Mesendoderm (in vitro differentiated cells): ENCODE measurements around the gene CD53.

Experiments used
- DNase-seq: peaks from one replicate; pipeline ENCODE4 v3.0.0; 2013
- H2AK5ac ChIP-seq: 2 replicates; pipeline ENCODE4 v1.6.1; 2013; ENCODE audit warnings: low read length, inconsistent platforms
- H2BK120ac ChIP-seq: 2 replicates; pipeline ENCODE4 v1.6.1; 2013; ENCODE audit warnings: low read depth, mild to moderate bottlenecking, low read length, moderate library complexity, mixed read lengths
- H2BK15ac ChIP-seq: replicated peaks from 2 replicates; pipeline ENCODE4 v1.6.1; 2013; ENCODE audit warnings: low read depth, mild to moderate bottlenecking, moderate library complexity
- H2BK5ac ChIP-seq: 2 replicates; pipeline ENCODE4 v1.6.1; 2013; ENCODE audit warnings: low read length, inconsistent platforms
- H3K18ac ChIP-seq: 2 replicates; pipeline ENCODE4 v1.6.1; 2013; ENCODE audit warnings: mild to moderate bottlenecking, low read length, mixed read lengths
- H3K23ac ChIP-seq: one replicate; pipeline ENCODE4 v1.6.1; 2013; ENCODE audit warnings: low read length
- H3K27ac ChIP-seq: 2 replicates; pipeline ENCODE4 v1.5.1; 2013; ENCODE audit warnings: low read depth, mild to moderate bottlenecking, inconsistent platforms, low read length, moderate library complexity
- H3K27me3 ChIP-seq: 2 replicates; pipeline ENCODE4 v1.6.1; 2013; ENCODE audit warnings: low read length, control low read depth, mild to moderate bottlenecking, inconsistent platforms; ENCODE audit not compliant: insufficient read depth, poor library complexity
- H3K36me3 ChIP-seq: 2 replicates; pipeline ENCODE4 v1.6.1; 2013; ENCODE audit warnings: low read length, inconsistent platforms; ENCODE audit not compliant: control insufficient read depth, insufficient read depth
- H3K4ac ChIP-seq: one replicate; pipeline ENCODE4 v1.6.1; 2013; ENCODE audit warnings: low read depth, mild to moderate bottlenecking, low read length, moderate library complexity
- H3K4me1 ChIP-seq: 2 replicates; pipeline ENCODE4 v1.6.1; 2013; ENCODE audit warnings: low read depth, low read length, inconsistent platforms; ENCODE audit not compliant: control insufficient read depth
- H3K4me2 ChIP-seq: 2 replicates; pipeline ENCODE4 v1.6.1; 2013; ENCODE audit warnings: low read length
- H3K4me3 ChIP-seq: 2 replicates; pipeline ENCODE4 v1.5.1; 2013; ENCODE audit warnings: mild to moderate bottlenecking, low read length
- H3K56ac ChIP-seq: one replicate; pipeline ENCODE4 v1.6.1; 2013; ENCODE audit warnings: low read length
- H3K79me1 ChIP-seq: 2 replicates; pipeline ENCODE4 v1.6.1; 2013; ENCODE audit warnings: low read length, inconsistent platforms
- H3K79me2 ChIP-seq: 2 replicates; pipeline ENCODE4 v1.6.1; 2013; ENCODE audit warnings: mild to moderate bottlenecking, low read length; ENCODE audit not compliant: control insufficient read depth, insufficient read depth
- H3K9ac ChIP-seq: 2 replicates; pipeline ENCODE4 v1.6.1; 2013; ENCODE audit warnings: low read length, inconsistent platforms
- H4K5ac ChIP-seq: one replicate; pipeline ENCODE4 v1.6.1; 2013; ENCODE audit warnings: low read length
- H4K8ac ChIP-seq: one replicate; pipeline ENCODE4 v1.6.1; 2013; ENCODE audit warnings: low read depth, mild to moderate bottlenecking, control low read depth, low read length, moderate library complexity
- WGBS: extraction: QIAGEN DNeasy Blood & Tissue Kit; methylation state at CpG from one replicate; pipeline ENCODE4 v1.1.7; 2013; ENCODE audit warnings: low lambda C conversion rate, missing lambda C conversion rate; ENCODE audit not compliant: insufficient coverage; ENCODE audit errors: extremely low coverage; 5-methylcytosine and 5-hydroxymethylcytosine counted together

The CD53 gene

GRCh38 chr1:110880708-110881374 is 7.9 kb downstream of the CD53 start:
- no peak overlapping the region for H3K4ac ChIP-seq
- no peak overlapping the region for H2BK5ac ChIP-seq
- H3K18ac ChIP-seq, result no peak overlapping the region
- no peaks in the 10 kb centered on the region for H3K4me1 ChIP-seq
- H3K4me3 ChIP-seq, result no peak overlapping the region
- no peak overlapping the region for H3K9ac ChIP-seq
- no peaks in the 10 kb centered on the region for H3K79me2 ChIP-seq
- no peak overlapping the region for H2BK15ac ChIP-seq
- no peaks in the 10 kb centered on the region for H3K27me3 ChIP-seq
- no peak overlapping the region for H3K27ac ChIP-seq
- H4K5ac ChIP-seq, result no peak overlapping the region
- WGBS, result no CpG with 5 or more reads among the region's 2 CpGs
- H3K4me2 ChIP-seq, result no peak overlapping the region
- no peak overlapping the region for H2AK5ac ChIP-seq
- DNase-seq, result no peak
- no peak overlapping the region for H4K8ac ChIP-seq
- H3K36me3 ChIP-seq, result no peaks in the 10 kb centered on the region
- H3K23ac ChIP-seq, result no peak overlapping the region
- H2BK120ac ChIP-seq, result no peak overlapping the region
- no peak overlapping the region for H3K56ac ChIP-seq
- no peaks in the 10 kb centered on the region for H3K79me1 ChIP-seq

- Histone ChIP-seq H3K79me1 (no peaks in the 10 kb centered on the region), H3K79me2 (no peaks in the 10 kb centered on the region), H3K4me3 (no peak overlapping the region), H2BK120ac (no peak overlapping the region), H3K36me3 (no peaks in the 10 kb centered on the region), H3K27ac (no peak overlapping the region), H2BK15ac (no peak overlapping the region), H3K4me1 (no peaks in the 10 kb centered on the region), H3K4ac (no peak overlapping the region), H4K5ac (no peak overlapping the region), H3K23ac (no peak overlapping the region), H2AK5ac (no peak overlapping the region), H3K27me3 (no peaks in the 10 kb centered on the region), H3K18ac (no peak overlapping the region), H3K4me2 (no peak overlapping the region), H2BK5ac (no peak overlapping the region), H4K8ac (no peak overlapping the region), H3K9ac (no peak overlapping the region), H3K56ac (no peak overlapping the region)
- no peak for DNase-seq
- no CpG with 5 or more reads among the region's 6 CpGs for WGBS
These were observed 15.1 kb downstream of the CD53 start for GRCh38 chr1:110888049-110888448.

- Histone ChIP-seq H3K4me3 (no peak overlapping the region), H3K56ac (no peak overlapping the region), H3K4me1 (no peaks in the 10 kb centered on the region), H2AK5ac (no peak overlapping the region), H3K9ac (no peak overlapping the region), H4K8ac (no peak overlapping the region), H2BK5ac (no peak overlapping the region), H3K79me1 (no peaks in the 10 kb centered on the region), H2BK120ac (no peak overlapping the region), H2BK15ac (no peak overlapping the region), H3K27me3 (no peaks in the 10 kb centered on the region), H3K27ac (no peak overlapping the region), H3K79me2 (no peaks in the 10 kb centered on the region), H4K5ac (no peak overlapping the region), H3K23ac (no peak overlapping the region), H3K18ac (no peak overlapping the region), H3K4ac (no peak overlapping the region), H3K36me3 (no peaks in the 10 kb centered on the region), H3K4me2 (no peak overlapping the region)
- DNase-seq, result no peak
These were observed 15.7 kb downstream of the CD53 start for GRCh38 chr1:110888641-110889040.

- H4K5ac ChIP-seq, result no peak overlapping the region
- H3K23ac ChIP-seq, result no peak overlapping the region
- H3K4me1 ChIP-seq, result no peaks in the 10 kb centered on the region
- H2BK5ac ChIP-seq, result no peak overlapping the region
- H3K79me2 ChIP-seq, result no peaks in the 10 kb centered on the region
- H3K9ac ChIP-seq, result no peak overlapping the region
- H3K79me1 ChIP-seq, result no peaks in the 10 kb centered on the region
- H3K4me2 ChIP-seq, result no peak overlapping the region
- H3K18ac ChIP-seq, result no peak overlapping the region
- DNase-seq, result no peak
- H4K8ac ChIP-seq, result no peak overlapping the region
- no peak overlapping the region for H3K56ac ChIP-seq
- no peak overlapping the region for H3K4ac ChIP-seq
- no CpG with 5 or more reads among the region's 3 CpGs for WGBS
- no peaks in the 10 kb centered on the region for H3K36me3 ChIP-seq
- H3K27ac ChIP-seq, result no peak overlapping the region
- no peaks in the 10 kb centered on the region for H3K27me3 ChIP-seq
- no peak overlapping the region for H2BK15ac ChIP-seq
- no peak overlapping the region for H2AK5ac ChIP-seq
- H3K4me3 ChIP-seq, result no peak overlapping the region
- no peak overlapping the region for H2BK120ac ChIP-seq
These were observed 17.7 kb downstream of the CD53 start for GRCh38 chr1:110890474-110891196.

- no peak overlapping the region for H3K27ac ChIP-seq
- no peaks in the 10 kb centered on the region for H3K36me3 ChIP-seq
- H3K9ac ChIP-seq, result no peak overlapping the region
- H3K4me1 ChIP-seq, result no peaks in the 10 kb centered on the region
- H2AK5ac ChIP-seq, result no peak overlapping the region
- no peaks in the 10 kb centered on the region for H3K27me3 ChIP-seq
- DNase-seq, result no peak
- no peak overlapping the region for H3K56ac ChIP-seq
- no peaks in the 10 kb centered on the region for H3K79me1 ChIP-seq
- no CpG with 5 or more reads among the region's 3 CpGs for WGBS
- no peak overlapping the region for H4K5ac ChIP-seq
- H3K4me3 ChIP-seq, result no peak overlapping the region
- H3K79me2 ChIP-seq, result no peaks in the 10 kb centered on the region
- no peak overlapping the region for H4K8ac ChIP-seq
- no peak overlapping the region for H2BK15ac ChIP-seq
- H3K4me2 ChIP-seq, result no peak overlapping the region
- no peak overlapping the region for H3K4ac ChIP-seq
- H2BK120ac ChIP-seq, result no peak overlapping the region
- H2BK5ac ChIP-seq, result no peak overlapping the region
- no peak overlapping the region for H3K23ac ChIP-seq
- H3K18ac ChIP-seq, result no peak overlapping the region
These were observed 21.1 kb downstream of the CD53 start for GRCh38 chr1:110893908-110894490.
